Endometrium (tissue), 2 donors: ENCODE results near the gene THRA.
"Not testable (repeated sequence)": the region's sequence is repeated elsewhere in the genome, so short reads cannot be mapped to it uniquely, and the experiment has no call there.

Experiments used
- FAIRE-seq: peaks from 2 replicates; lab custom pipeline; 2012; peaks lifted over from hg19 to GRCh38; lab: Jason Lieb, UNC
- donor health status: control.
- donor health status: control.

THRA gene

DNA sequence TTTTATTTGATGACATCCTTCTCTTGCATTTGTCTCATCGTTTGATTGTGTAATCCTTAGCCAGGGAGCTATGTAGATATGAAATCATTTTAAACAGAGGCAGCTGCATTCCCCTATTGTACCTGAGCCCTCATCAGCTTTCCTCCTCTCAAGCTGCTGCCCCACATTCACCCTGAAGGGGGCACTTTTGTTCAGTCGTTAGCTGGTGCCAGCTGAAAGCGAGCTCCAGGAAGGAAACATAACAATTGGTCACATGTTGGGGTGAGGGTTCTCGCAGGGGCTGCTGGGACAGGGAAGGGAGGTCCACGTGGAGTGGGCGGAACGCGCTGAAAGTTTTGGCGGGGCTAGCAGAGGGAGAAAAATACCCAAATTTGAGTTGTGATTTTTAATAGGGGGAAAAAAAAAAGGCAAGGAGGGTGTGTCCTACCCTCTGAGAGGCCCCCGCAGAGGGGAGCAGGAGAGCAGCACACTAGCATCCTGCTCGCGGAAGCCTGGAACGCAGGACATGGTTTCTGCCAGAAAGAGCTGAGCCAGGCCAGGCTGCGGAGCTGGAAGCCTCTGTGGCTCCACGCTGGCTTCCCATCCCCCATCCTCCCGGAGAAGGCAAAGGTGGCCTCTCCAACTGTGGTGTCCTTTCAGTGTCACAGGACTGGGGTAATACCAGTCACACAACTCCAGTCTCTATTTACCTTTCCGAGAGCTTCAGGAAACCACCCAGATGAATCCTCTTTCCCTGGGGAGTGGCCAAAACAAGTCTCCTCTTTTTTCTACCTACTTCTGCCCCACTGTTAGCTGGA is 50.5 kb downstream of the THRA start:
- peak; percentile 93 for FAIRE-seq

DNA sequence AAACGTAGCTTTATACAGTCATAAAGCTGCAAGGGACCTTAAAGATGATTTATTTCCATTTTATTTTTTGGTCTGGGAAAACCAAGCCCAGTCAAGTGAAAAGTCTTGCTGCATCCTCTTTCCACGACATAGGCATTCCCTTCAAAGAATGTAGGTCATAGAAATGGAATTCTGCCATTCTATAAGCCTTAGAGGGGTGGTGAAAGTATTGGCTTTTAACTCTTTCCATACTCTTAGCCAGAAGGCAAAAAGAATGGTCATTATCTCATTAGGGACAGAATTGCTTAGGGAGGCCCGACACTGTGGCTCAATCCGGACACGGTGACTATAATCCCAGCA is 51.1 kb downstream of the THRA start:
- no peak for FAIRE-seq

DNA sequence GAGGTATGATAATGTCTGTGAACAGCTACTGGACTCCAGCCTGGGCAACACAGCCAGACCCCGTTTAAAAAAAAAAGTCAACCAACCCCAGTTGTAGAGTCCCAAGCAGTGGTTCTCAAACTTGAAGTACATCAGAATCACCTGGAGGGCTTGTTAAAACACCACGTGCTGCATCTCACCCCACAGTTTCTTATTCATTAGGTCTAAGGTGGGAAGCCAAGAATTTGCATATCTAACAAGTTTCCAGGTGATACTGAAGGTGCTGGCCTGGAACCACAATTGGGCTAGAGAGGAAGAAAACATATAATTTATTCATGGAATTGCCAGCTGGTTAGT is 52.3 kb downstream of the THRA start:
- FAIRE-seq: no peak

DNA sequence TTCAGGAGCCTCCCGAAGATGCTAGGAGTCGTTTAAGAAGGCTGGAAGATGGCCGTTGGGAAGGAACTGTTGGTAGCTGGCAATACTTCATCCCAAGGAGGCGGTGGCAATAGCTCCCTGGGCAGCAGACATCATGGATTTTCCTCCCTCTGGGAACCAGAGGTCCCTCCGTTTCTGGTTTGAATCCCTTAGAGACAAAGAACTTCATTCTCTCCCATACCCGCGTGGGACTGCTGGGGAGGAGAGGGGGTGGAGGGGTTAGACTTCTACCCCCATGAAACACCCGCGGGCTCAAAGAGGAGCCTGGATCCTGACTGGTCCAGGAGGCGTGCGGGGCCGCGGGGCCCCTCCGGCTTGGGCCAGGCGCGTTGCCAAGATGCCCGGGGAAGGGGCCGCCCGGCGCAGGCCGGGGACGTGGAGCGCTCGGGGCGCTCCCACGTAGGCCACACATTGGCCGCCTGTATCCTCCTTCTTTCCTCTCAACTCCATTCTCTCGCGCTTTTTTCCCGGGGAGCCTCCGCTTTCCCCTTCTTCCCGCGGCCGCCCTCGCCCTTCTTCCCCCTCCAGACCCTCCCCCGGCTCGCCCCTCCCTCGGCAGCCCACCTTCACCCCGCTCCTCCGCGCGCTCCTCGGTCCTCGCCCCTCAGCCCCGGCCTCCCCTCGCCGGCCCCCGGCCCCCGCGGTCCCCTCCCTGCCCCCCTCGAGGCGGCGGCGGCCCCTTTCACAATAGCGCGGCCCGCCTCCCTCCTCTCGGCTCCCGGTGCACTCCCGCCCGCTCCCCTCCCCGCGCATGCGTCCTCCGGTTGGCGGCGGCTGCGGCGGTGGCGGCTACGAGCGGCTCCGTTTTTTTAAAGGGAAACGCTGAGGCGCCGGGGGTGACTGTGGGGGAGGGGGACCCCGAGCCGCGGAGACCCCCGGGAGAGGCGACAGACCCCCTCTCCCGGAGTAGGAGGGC is 58.7 kb downstream of the THRA start, which contains the start of gene MSL1:
Gene MSL1 (plus strand): TSS at position 791 of the 955 bp plus-strand sequence. CDS start 642 bp downstream, outside the sequence.
- no peak for FAIRE-seq

DNA sequence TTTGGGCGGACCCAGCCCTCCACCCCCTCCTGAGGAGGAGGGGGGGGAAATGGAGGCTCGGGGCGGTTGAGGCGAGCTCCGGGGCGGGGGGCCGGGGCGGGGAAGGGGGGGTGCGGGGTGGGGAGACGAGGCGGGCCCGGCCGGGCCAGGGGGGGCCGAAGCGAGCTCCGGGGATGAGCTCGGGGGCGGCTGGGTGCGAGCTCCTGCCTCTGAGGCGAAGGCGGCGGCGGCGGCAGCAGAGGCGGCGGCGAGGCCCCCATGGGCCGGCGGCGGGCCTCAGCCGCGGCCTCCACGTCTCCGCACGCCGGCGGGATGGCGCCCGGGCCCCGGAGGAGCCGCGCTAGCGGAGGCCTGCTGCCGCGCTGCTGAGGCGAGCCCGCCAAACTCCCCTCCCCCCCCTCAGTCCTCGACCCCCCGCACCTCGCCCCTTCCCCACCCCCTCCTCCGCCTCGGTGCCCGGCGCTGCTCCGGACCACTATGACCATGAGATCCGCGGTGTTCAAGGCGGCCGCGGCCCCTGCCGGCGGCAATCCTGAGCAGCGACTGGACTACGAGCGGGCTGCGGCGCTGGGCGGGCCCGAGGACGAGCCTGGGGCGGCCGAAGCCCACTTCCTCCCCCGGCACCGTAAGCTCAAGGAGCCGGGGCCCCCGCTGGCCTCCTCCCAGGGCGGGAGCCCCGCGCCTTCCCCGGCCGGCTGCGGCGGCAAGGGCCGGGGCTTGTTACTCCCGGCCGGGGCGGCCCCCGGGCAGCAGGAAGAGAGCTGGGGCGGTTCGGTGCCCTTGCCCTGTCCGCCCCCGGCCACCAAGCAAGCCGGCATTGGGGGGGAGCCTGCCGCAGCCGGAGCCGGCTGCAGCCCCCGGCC is 59.6 kb downstream of the THRA start:
- no peak for FAIRE-seq

DNA sequence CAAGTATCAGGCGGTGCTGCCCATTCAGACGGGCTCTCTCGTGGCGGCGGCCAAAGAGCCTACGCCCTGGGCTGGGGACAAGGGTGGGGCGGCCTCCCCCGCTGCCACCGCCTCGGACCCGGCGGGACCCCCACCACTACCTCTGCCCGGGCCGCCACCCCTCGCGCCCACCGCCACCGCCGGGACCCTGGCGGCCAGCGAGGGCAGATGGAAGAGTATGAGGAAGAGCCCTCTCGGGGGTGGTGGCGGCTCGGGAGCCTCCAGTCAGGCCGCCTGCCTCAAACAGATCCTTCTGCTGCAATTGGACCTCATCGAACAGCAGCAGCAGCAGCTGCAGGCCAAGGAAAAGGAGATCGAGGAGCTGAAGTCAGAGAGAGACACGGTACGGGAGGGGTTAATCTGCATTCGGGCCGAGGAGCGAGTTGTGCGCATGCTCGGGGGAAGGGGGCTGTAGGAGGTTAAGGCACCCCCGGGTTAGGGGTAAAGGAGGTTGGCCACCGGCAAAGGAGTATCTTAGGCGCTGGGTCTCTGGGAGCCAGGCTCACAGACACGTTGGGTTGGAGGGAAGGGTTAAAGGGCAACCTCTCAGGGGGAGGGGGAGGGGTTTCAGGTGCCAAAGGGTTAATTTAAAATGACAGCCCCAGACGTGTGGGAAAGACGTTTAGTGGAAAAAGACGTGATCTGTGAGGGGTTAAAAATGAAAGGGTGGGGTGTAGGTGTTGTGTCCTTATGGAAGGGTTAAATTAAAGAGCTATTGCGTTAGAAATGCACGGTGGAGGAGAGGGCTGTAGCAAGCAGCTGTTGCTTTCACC is 60.4 kb downstream of the THRA start:
- FAIRE-seq: no peak

DNA sequence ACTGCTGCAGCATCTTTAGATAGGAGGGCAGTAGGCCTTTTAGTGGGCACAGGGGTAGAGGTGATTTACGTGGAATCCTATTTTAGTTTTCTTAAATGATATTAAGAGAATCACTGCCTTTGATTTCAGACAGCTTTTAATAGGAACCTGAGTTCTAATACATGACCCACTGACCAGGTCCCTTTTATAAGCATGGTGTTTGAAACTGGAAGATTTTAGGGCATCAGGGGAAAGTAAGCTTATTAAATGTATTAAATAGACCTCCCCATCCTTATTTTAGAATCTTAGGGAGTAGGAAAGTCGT is 61.0 kb downstream of the THRA start:
- no peak for FAIRE-seq

DNA sequence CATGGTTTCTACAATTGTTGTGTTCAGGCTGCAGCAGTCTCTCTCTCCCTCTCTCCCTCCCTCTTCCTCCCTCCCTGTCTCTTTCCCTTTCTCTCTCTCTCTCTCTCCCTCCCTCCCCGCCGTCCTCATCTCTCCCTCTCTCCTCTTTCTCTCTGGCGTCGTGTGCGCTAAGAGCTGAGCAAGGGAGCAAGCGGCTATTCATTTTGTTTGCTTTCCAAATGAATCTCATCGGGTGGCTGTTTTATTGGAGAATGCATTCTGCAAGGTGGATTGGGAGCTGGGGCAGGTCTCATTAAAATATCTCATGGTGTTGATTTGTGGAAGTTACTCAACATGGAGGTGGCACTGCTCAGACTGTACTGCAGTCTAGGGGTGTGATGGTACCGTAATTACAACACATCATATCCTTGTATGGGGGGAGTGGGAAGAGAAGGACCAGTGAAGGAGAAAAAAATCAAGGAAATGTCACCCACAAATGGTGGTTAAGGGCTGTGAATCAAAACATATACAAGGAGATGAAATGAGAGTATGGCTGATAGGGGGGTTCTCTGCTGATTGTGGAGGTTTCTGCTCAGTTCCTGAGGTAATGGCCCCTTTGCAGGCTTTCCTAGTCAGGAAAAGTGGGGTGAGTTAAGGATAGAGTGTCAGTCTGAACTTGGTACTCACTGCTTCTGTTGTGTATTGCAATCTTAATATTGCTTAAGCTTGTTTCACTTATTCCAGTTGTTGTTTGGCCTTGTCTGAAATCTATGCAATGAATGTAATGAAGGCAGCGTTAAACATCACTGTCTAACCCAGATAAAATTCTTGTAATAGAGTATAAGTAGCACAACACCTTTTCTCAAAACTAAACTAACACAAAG is 61.7 kb downstream of the THRA start:
- FAIRE-seq: no peak

DNA sequence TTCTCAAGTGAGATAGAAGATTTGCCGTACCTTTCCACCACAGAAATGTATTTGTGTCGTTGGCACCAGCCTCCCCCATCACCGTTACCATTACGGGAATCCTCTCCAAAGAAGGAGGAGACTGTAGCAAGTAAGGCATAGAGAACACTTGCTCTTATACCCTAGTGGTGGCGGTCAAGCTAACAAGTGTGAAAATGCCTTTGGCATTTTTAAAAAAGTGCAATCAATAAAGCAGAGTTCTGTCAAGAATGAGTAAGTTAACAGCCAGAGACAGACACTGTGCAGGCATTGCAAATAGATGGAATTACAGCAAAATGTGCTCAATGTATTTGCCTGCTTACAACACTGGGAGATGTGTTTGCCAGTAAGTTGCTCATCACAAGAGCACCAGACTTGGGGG is 66.7 kb downstream of the THRA start:
- no peak for FAIRE-seq

DNA sequence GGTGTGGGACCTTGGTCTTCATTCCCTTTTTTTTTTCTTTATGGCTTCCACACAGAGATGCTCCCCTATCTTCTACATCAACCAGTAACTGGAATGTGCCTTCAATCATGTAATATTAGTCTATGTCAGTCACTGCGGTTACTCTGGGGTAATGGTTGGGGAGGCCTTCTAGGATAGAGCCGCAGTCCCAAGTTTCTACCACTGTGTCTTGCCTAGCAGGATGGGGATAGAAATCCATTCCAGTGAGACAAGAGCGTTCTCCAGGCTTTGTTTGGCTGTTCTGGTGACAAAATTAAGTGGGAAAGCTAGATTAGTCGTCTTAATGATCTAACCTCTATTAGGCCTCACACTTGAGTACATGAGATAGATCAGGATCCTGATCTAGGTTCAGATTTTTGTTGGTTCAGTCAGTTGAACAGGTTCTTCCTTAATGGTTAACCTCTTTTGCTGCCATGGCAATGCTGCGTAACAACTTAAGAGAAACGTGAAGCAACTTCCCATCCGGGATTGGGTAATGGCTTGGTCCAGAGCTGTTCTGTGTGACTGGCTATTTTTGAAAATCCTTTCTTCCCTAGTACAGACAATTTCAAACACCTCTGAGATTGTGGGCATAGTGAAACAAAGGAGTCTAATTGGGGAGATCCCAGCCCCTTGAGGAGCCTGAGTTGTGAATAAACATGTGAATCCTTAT is 67.7 kb downstream of the THRA start:
- no peak for FAIRE-seq

DNA sequence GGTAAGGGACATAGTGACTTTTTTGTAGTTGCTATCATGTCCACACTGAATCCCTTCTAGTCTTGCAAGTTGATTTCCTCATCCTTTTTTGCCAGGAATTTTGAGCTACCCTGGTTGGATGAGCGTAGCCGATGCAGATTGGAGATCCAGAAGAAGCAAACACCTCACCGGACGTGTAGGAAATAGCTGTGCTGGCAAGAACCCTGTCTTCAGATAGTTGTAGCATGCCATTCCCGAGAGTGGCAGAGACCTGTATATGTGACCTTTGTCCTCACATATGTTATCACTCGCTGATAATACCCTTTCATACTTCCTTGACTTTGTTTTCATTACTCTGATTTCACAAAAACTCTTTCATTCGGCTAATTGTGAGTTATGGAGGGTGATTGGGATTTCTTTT is 71.4 kb downstream of the THRA start:
- FAIRE-seq: no peak

DNA sequence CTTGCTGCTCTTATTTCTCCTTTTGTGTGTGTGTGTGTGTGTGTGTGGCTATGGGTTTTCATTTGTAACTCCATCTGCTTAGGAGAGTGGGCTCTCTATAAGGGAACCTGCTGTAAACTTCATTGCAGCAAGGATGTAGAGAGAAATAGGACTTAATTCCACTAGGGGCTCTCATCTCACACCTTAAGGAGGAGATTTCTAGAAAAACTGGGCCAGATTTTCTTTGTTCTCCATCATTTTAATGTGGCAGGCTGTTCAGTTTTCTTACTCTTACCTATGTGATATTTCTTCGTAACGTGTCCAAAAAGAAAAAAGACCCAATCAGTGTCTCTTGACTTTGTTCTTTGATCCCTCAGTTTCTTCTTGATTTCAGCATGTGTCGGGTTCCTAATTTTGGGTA is 73.1 kb downstream of the THRA start:
- no peak for FAIRE-seq

DNA sequence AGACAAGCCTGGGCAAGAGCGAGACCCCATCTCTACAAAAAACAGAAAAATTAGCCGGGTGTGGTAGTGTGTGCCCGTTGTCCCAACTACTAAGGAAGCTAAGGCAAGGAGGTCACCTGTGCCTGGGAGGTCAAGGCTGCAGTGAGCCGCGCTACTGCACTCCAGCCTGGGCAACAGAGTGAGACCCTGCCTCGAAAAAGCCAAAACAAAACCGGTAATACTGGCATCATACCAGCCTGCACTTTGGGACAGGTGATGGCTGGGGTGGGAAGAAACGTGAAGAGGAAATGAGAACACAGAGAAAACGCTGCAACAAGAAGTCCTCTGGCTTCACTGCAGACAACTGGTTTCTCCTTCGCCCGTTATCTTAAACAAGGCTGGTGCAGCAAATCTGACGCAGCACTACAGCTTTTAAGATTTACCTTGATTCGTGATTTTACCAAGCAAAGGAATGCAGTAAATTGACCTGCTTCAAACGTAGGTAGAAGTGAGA is 76.8 kb downstream of the THRA start:
- FAIRE-seq: no peak

DNA sequence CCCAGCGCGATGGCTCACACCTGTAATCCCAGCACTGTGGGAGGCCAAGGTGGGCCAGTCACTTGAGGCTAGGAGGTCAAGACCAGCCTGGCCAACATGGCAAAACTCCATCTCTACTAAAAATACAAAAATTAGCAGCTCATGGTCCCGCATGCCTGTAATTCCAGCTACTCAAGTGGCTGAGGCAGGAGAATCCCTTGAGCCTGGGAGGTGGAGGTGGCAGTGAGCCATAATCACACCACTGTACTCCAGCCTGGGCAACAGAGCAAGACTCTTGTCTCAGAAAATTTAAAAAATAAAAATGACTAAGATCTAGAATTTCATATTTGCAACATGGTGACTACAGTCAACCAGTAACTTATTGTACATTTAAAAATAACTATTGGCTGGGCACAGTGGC is 80.4 kb downstream of the THRA start:
- FAIRE-seq: not testable (repeated sequence)
